ENCODE measurements around the gene SVIL.

The SVIL gene

GRCh38 chr10:29438271-29438670 is 196.5 kb downstream of the SVIL start:
- DNase-seq (ENCODE audit: low spot score): no peak
- no peak for TF ChIP-seq CTCF (conservative IDR thresholded peaks at IDR 0.05; ENCODE audit: low read depth)
- POLR2A ChIA-PET (ENCODE audit: low non-redundant PET): no interaction called here
- H3K27ac ChIP-seq: peak overlapping the region; percentile 28
- CTCF ChIA-PET: interaction anchor here (0.6 kb wide), 1 partner anchor 11 kb away, joined by 3 read pairs; no protein-coding TSS in a partner anchor

GRCh38 chr10:29437871-29438270 is 196.9 kb downstream of the SVIL start:
- no peak for TF ChIP-seq CTCF (conservative IDR thresholded peaks at IDR 0.05; ENCODE audit: low read depth)
- POLR2A ChIA-PET (ENCODE audit: low non-redundant PET): no interaction called here
- DNase-seq (ENCODE audit: low spot score): no peak
- H3K27ac ChIP-seq: no peak overlapping the region
- CTCF ChIA-PET: interaction anchor here (0.6 kb wide), 1 partner anchor 11 kb away, joined by 3 read pairs; no protein-coding TSS in a partner anchor

GRCh38 chr10:29435809-29436501 is 198.8 kb downstream of the SVIL start:
- CTCF ChIA-PET: interaction anchor here (0.6 kb wide), 1 partner anchor 26 kb away, joined by 3 read pairs; no protein-coding TSS in a partner anchor
- H3K27ac ChIP-seq: no peak overlapping the region
- POLR2A ChIA-PET (ENCODE audit: low non-redundant PET): no interaction called here

GRCh38 chr10:29434111-29434510 is 200.7 kb downstream of the SVIL start:
- CTCF ChIA-PET: no interaction called here
- no peak for TF ChIP-seq CTCF (conservative IDR thresholded peaks at IDR 0.05; ENCODE audit: low read depth)
- H3K27ac ChIP-seq: no peak overlapping the region
- no peak for DNase-seq (ENCODE audit: low spot score)
- POLR2A ChIA-PET (ENCODE audit: low non-redundant PET): no interaction called here

More at GRCh38 chr10:29435809-29436501, 198.8 kb downstream of the SVIL start:
- TF ChIP-seq CTCF (conservative IDR thresholded peaks at IDR 0.05; ENCODE audit: low read depth): no peak
- no peak for DNase-seq (ENCODE audit: low spot score)

GRCh38 chr10:29431711-29432110 is 203.1 kb downstream of the SVIL start:
- POLR2A ChIA-PET (ENCODE audit: low non-redundant PET): no interaction called here
- no peak overlapping the region for H3K27ac ChIP-seq
- TF ChIP-seq CTCF (conservative IDR thresholded peaks at IDR 0.05; ENCODE audit: low read depth): no peak
- no peak for DNase-seq (ENCODE audit: low spot score)
- CTCF ChIA-PET: interaction anchor here (1.5 kb wide), 1 partner anchor 17 kb away, joined by 8 read pairs; no protein-coding TSS in a partner anchor

- no peak overlapping the region for H3K27ac ChIP-seq
- ChIA-PET POLR2A (ENCODE audit: low non-redundant PET) (no interaction called here), CTCF (interaction anchor here (1.0 to 1.7 kb wide), 2 partner anchors 9 to 10 kb away, joined by 3 to 5 read pairs; no protein-coding TSS in a partner anchor)
- TF ChIP-seq CTCF (conservative IDR thresholded peaks at IDR 0.05; ENCODE audit: low read depth): no peak
- DNase-seq (ENCODE audit: low spot score): no peak
These were observed 204.7 kb downstream of the SVIL start for GRCh38 chr10:29430101-29430500.
